Prostate gland (tissue), 2 donors: ENCODE measurements around the gene SPRR1B.

ENCODE experiments used
- CTCF ChIP-seq, 4 experiments: fragments of 200-600 bp in 2 of 4; fragments of 450-650 bp in 2 of 4; sonication (generic) in 2 of 4; IDR thresholded peaks; 1 replicate in 3 of 4; 2 replicates in 1 of 4; pipeline ENCODE4 v1.5.1; 2016 to 2019; ENCODE audit warnings: antibody characterized with exemption in 4 of 4, mild to moderate bottlenecking in 2 of 4, moderate library complexity in 2 of 4
- POLR2A ChIP-seq: fragments of 450-650 bp; IDR thresholded peaks from one replicate; pipeline ENCODE4 v1.6.1; 2016; ENCODE audit warnings: antibody characterized with exemption, mild to moderate bottlenecking

DNA sequence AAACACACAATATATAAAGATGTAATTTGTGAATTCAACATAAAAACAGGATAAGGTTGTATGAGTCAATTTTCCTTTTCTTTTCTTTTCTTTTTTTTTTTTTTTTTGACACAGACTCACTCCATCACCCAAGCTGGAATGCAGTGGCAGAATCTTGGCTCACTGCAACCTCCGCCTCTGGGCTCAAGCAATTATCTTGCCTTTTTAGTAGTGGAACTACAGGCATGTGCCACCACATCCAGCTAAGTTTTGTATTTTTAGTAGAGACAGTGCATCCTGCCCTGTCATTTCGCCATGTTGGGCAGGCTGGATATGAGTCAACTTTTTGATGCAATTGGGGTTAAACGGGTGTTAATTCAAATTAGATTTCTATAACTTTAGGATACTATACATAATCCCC, 50.7 kb downstream of the SPRR1B start:
- TF ChIP-seq CTCF (IDR thresholded peaks at IDR 0.05) (no peak), POLR2A (no peak)
